Measurements from ENCODE around the gene MOV10L1.
"Not testable (repeated sequence)": the region's sequence is repeated elsewhere in the genome, so short reads cannot be mapped to it uniquely, and the experiment has no call there.

The MOV10L1 gene

GRCh38 chr22:50117168-50117762 is 27.5 kb downstream of the MOV10L1 start:
- FAIRE-seq (no peak), DNase-seq (ENCODE audit: insufficient read length, low spot score) (no peak)
- no peak for TF ChIP-seq POLR2A (IDR thresholded peaks at IDR 0.05; ENCODE audit: low read depth, low read length)

- no peak for TF ChIP-seq POLR2A (IDR thresholded peaks at IDR 0.05; ENCODE audit: low read depth, low read length)
- DNase-seq (ENCODE audit: insufficient read length, low spot score) = no peak
- FAIRE-seq = no peak
Measured at GRCh38 chr22:50118129-50118528, 28.3 kb downstream of the MOV10L1 start.

- DNase-seq (ENCODE audit: insufficient read length, low spot score) = peak; percentile 51
- TF ChIP-seq POLR2A (IDR thresholded peaks at IDR 0.05; ENCODE audit: low read depth, low read length) = no peak
- FAIRE-seq = no peak
Measured at GRCh38 chr22:50118557-50119168, 28.9 kb downstream of the MOV10L1 start.

- FAIRE-seq (no peak), DNase-seq (ENCODE audit: insufficient read length, low spot score) (no peak)
- TF ChIP-seq POLR2A (IDR thresholded peaks at IDR 0.05; ENCODE audit: low read depth, low read length) = no peak
Measured at GRCh38 chr22:50119169-50119767, 29.5 kb downstream of the MOV10L1 start.

- FAIRE-seq = no peak
- no peak for DNase-seq (ENCODE audit: insufficient read length, low spot score)
- TF ChIP-seq POLR2A (IDR thresholded peaks at IDR 0.05; ENCODE audit: low read depth, low read length) = no peak
Measured at GRCh38 chr22:50119768-50120251, 30.0 kb downstream of the MOV10L1 start.

- DNase-seq (ENCODE audit: insufficient read length, low spot score) = no peak
- TF ChIP-seq POLR2A (IDR thresholded peaks at IDR 0.05; ENCODE audit: low read depth, low read length) = no peak
- no peak for FAIRE-seq
Measured at GRCh38 chr22:50121202-50121740, 31.5 kb downstream of the MOV10L1 start.

- DNase-seq (ENCODE audit: insufficient read length, low spot score) (no peak), FAIRE-seq (no peak)
- no peak for TF ChIP-seq POLR2A (IDR thresholded peaks at IDR 0.05; ENCODE audit: low read depth, low read length)
Measured at GRCh38 chr22:50123119-50123518, 33.3 kb downstream of the MOV10L1 start.

GRCh38 chr22:50125029-50125428 is 35.2 kb downstream of the MOV10L1 start:
- DNase-seq (ENCODE audit: insufficient read length, low spot score) (no peak), FAIRE-seq (no peak)
- no peak for TF ChIP-seq POLR2A (IDR thresholded peaks at IDR 0.05; ENCODE audit: low read depth, low read length)

- peak; percentile 12 for DNase-seq (ENCODE audit: insufficient read length, low spot score)
- peak; percentile 45 for FAIRE-seq
- no peak for TF ChIP-seq POLR2A (IDR thresholded peaks at IDR 0.05; ENCODE audit: low read depth, low read length)
Measured at GRCh38 chr22:50129121-50129736, 39.4 kb downstream of the MOV10L1 start.

- no peak for DNase-seq (ENCODE audit: insufficient read length, low spot score)
Measured at GRCh38 chr22:50131894-50132293, 42.1 kb downstream of the MOV10L1 start.

GRCh38 chr22:50134481-50134880 is 44.7 kb downstream of the MOV10L1 start:
- FAIRE-seq = no peak
- DNase-seq (ENCODE audit: insufficient read length, low spot score) = no peak
- no peak for TF ChIP-seq POLR2A (IDR thresholded peaks at IDR 0.05; ENCODE audit: low read depth, low read length)

More at GRCh38 chr22:50131894-50132293, 42.1 kb downstream of the MOV10L1 start:
- TF ChIP-seq POLR2A (IDR thresholded peaks at IDR 0.05; ENCODE audit: low read depth, low read length) = no peak
- FAIRE-seq = no peak

- DNase-seq (ENCODE audit: insufficient read length, low spot score) (no peak), FAIRE-seq (no peak)
- no peak for TF ChIP-seq POLR2A (IDR thresholded peaks at IDR 0.05; ENCODE audit: low read depth, low read length)
Measured at GRCh38 chr22:50136581-50137015, 46.8 kb downstream of the MOV10L1 start.

GRCh38 chr22:50137277-50137676 is 47.5 kb downstream of the MOV10L1 start:
- not testable (repeated sequence) for DNase-seq (ENCODE audit: insufficient read length, low spot score); FAIRE-seq

GRCh38 chr22:50138041-50138440 is 48.2 kb downstream of the MOV10L1 start:
- TF ChIP-seq POLR2A (IDR thresholded peaks at IDR 0.05; ENCODE audit: low read depth, low read length) = no peak
- no peak for DNase-seq (ENCODE audit: insufficient read length, low spot score)
- no peak for FAIRE-seq

Data from H54 (cell line).